T-helper 1 cell treated with Interleukin-12 subunit alpha and Interleukin-12 subunit beta and Interleukin-4 antibody, amounts not matched to agents 30 ng/mL and 1 ng/mL, for 36 hours (primary cell): ENCODE measurements around the gene ZFPL1. TPM values are rescaled to one million over a fixed set of nuclear protein-coding genes. Genes with fewer than 3 reads are reported as not detected.

Source experiments
- intact Hi-C: fragments of 100-400 bp; cut with micrococcal nuclease; formaldehyde crosslinking; loops from one replicate; pipeline ENCODE4 v1.15.1; 2024
- total RNA-seq: library from RNA; stranded (reverse); gene quantifications from 2 replicates; pipeline ENCODE4 v1.2.3, GENCODE V29; 2022

ZFPL1 gene
- total RNA-seq, 1 donor from 2014 or later = 33.9 TPM

DNA sequence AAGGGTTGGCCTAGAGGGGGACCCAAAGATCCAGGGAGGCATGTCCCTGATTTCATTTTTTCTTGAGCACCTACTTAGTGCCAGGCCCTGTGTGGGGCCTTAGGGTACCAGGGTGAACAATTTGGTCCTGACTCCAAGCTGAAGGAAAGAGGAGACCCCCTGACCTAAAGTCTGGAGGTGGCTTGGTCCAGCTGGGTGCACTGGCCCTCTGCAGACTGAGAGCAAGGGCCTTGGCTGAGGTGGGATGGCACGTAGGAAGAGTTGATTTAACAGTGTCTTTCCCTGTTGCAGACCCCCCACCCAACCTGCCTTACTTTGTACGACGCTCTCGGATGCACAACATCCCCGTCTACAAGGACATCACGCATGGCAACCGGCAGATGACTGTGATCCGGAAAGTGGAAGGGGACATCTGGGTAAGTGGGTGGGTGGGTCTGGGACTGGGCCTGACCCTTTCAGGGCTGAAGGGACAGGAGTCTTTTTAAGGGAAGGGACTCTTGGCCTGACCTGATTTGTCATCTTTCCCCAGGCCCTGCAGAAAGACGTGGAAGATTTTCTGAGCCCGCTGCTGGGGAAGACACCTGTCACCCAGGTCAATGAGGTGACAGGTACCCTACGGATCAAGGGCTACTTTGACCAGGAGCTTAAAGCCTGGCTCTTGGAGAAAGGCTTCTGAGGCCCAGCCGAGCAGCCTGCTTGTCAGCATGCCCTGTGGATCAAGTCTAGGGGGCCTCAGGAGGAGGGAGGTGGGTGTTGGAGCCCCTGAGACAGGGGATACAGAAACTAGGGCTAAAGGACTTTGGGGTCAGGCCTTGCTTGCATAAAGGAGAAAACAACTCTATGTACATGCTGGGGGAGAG, 41.4 kb downstream of the ZFPL1 start:
- intact Hi-C loops = loop anchor here (10.0 kb wide), 1 partner anchor 1219 kb away; the partner anchor contains the start of genes B4GAT1 and BRMS1

DNA sequence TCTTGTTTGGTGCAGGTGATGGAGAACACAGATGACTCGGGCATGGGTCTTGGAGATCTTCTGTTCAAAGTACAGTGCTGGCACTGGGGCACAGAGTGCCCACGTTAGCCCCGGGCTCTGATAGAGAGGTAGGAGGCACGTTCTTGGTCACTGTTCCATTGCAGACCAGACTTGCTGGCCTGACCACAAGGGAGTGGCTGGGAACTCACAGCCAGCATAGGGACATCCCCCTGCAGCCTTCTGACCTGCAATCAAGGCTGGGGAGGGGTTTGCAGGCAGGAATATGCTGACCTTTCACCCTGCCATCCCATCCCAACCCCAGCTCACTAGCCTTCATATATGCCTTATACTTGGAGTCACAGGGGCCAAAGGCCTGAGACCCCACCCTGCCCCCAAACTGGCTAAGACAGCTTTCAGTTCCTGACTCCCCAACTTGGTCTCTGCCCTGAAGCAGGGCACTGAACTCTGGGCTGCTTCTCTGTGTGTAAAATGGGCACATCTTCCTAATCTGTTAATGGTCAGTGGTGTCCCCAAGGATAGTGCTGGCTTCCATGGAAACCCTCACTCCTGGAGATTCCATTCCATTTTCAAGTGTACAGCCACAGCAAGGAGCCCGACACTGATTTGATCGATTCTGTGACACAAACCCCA, 42.7 kb downstream of the ZFPL1 start:
- intact Hi-C loops = loop anchor here (10.0 kb wide), 1 partner anchor 1218 kb away; the partner anchor contains the start of genes B4GAT1 and BRMS1

DNA sequence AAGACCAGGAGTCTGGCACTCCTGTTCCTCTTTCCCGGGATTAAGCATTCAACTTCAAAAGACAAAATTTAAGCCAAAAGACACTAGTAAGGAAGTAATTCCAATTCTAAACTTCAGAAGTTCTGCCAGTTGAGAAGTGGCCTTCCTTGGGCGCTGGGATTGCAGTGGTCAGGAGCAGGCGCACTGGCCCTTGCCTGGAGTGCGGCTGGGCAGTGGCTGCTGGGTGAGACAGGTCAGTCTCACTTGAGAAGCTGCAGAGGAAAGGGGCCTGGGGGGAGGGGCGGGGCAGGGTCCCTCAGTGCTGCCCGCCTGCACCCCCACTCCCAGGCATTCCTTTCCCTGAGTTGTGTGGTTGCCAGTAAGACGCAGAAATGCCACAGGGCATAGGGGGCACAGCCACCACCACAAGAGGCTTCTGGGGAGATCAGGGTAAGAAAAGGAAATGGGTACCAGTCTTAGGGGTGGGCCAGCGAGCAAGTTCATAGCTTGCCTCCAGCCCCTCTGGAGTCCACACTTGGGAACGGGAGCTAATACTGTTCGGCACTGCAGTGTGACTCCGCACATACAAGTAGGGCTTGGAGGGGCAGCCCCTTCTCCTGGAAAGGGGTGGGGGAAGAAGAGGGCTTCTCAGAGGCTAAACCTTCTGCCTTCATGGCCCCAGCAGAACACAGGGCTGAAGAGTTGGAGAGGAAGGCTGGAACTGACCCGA, 43.6 kb downstream of the ZFPL1 start:
- intact Hi-C loops = loop anchor here (10.0 kb wide), 1 partner anchor 1217 kb away; the partner anchor contains the start of genes B4GAT1 and BRMS1

DNA sequence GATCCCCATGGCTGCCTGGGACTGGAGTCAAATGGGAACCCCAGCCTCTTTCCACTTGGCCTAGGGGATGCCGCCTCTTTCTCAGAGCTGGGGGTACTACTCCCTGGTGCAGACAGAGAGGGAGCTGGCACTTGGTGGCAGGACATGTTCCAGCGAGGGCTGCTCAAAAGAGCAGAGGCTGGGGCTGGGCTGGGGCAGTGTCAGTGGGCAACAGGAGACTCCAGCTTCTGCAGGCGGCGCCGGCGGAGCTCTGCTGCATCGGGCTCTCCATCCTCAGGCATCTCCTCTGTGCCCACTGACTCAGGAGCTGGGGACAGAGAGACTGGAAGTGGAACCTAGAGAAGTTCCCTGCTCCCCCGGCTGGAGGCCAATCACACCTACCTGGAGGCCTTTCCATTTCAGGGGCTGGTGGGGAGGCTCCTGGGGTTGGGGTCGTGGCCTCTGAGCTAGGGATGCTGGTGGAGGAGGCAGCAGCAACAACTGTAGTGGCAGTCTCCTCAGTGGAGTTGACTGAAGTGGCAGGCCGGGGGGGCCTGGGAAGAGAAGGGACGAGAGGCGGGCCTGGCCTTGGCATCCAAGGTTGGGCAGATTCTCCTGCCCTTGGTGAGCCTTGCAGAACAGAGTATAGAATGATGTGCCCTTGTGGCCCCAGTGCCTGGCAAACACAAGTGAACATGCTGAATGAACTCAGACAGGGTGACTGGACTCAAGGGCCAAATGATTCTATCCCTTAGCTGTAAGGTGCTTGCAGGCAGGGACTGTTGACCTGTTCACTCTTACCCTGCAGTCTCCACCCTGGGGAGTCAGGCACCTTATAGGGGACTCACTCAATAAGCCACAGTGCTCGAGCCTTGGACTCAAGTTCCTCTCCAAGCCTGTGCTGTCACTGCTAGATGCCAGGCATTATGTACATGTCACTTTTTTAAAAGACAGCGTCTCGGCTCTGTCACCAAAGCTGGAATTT, 44.4 kb downstream of the ZFPL1 start:
- intact Hi-C loops = loop anchor here (10.0 kb wide), 1 partner anchor 1216 kb away; the partner anchor contains the start of genes B4GAT1 and BRMS1

DNA sequence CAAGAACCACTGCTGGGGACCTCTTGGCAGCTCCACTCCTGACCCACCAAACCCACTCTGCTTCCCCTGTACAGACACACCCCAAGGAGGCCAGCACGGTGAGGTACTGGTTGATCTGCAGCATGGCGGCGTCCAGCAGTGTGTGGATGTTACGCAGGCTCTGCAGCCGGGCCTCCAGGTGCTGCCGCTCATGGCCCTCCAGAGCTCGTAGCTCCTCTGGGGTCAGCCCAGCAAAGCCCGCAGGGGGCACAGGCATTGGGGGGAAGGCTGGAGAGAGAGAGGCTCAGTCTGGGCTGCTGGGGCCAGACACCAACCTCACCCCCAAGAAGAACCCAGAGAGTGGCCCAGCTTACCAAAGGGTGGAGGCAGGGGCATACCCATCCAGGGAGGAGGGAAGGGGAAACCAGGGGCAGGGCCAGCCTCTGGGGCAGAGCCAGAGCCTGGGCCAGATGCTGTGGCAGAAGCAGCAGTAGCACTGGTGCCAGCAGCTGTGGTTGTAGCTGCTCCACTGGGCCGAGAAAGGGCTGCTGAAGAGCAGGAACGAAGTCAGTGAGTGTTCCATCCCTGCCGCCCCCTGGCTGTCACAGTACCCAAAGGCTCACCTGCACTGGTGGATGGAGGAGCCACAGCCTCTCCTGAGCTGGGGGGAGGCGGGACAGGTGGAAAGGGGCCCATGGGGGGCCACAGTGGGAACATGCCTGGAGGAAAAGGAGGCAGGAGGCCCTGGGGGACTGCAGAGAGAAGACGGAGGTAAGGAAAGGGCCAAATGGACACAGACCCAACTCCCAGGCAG, 45.8 kb downstream of the ZFPL1 start:
- intact Hi-C loops = loop anchor here (5.0 to 10.0 kb wide), 2 partner anchors 397 to 1215 kb away; partner anchors contain the start of genes B4GAT1, BRMS1 and SCYL1

DNA sequence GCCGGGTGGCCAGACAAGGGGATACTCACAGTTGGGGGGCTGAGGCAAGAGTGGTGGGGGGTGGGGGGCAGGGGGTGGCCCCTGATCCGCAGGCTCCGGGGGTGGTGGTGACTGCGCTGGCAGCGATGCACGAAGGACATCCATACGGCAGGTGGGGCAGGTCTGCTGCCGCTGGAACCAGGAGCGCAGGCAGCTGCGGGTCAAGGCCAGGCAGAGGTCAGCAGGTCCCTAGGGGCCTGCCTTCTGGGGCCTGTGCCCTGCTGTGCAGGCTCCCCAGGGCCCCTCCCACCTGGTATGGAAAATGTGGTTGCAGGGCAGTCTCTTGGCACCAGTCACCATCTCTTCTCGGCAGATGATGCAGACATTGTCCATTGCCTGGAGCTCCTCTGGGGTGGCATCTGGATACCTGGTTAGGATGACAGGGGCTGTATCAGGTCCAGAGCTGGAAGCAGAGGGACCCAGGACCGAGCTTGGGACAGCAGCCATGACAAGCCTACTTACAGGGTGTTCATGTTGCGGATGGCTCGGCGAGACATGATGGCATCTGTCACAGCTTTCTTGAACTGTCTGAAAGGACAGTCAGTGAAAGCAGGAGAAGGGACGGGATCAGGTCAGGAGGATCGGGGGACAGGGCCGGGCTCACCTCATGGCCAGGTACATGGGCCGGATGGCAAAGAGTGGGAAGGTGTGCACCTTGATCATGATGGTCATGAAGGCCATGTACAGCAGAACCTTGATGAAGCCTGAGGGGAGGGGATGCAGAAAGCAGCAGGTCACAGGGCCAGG, 46.8 kb downstream of the ZFPL1 start:
- intact Hi-C loops = loop anchor here (5.0 kb wide), 1 partner anchor 396 kb away; the partner anchor contains the start of gene SCYL1

DNA sequence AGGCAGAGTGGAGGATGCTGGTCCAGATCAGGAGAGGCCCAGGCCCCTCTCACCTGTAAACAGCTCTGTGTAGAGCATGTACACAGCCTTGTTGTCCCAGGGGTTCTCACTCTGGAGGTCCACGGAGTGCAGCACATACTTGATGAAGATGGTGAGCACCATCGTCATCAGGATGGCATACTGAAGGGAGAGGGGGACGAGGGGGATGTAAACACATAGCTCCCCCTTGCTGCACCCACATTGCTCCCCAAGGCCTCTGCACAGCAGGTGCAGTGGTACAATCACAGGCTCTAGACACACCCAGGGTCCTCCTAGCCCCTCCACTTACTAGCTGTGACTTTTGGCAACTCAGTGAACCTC, 47.4 kb downstream of the ZFPL1 start:
- intact Hi-C loops = loop anchor here (5.0 kb wide), 1 partner anchor 396 kb away; the partner anchor contains the start of gene SCYL1

DNA sequence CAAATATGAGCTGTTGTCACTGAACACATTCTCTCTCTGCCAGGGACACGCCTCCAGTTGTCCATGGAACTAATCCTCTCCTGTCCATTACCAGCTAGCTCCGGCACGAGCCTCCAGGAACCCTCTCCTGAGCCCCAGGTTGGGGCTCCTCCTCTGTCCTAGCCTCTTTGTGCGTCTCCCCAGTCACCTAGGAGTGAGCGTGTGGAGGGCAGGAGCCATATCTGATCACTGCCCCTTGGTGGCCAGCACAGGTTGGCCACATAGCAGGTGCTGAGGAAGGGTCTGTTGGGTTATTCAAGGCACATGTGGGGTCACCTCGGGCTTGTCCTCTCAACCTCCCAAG, 47.8 kb downstream of the ZFPL1 start:
- intact Hi-C loops = loop anchor here (5.0 kb wide), 1 partner anchor 395 kb away; the partner anchor contains the start of gene SCYL1

DNA sequence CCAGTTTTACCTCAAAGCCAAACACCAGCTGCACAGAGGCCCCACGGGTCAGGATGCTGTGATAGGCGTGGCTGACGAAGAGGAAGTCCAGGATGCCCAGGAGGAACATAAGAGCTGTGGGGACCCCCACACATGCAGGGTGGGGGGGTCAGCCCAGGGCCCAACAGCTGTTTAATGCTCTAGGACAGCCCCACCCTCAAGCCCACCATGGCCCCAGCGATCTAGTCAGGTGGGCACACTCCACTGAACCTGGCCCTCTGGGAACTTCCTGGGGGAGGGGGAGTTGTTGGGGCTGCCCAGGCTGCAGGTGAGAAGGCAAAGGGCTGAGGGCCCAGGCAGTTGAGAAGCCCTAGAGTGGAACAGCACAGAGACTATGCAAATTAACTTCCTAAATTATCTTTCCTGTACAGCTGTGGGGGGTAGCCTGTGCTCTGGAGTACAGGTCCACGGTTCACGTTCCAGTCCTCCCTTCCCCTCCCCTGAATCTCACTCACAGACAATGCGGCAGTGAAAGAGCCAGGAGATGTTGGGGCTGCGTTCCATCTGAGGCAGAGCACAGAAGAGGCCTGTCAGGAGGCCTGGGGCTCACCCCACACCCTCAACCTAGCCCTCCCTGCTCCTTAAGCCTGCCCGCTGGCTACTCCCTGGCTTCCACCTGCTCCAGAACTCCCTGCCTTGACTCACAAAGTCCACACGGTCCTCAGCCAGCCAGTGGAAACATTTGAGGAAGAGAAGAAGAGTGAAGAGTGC, 48.4 kb downstream of the ZFPL1 start:
- intact Hi-C loops = loop anchor here (5.0 kb wide), 1 partner anchor 395 kb away; the partner anchor contains the start of gene SCYL1

DNA sequence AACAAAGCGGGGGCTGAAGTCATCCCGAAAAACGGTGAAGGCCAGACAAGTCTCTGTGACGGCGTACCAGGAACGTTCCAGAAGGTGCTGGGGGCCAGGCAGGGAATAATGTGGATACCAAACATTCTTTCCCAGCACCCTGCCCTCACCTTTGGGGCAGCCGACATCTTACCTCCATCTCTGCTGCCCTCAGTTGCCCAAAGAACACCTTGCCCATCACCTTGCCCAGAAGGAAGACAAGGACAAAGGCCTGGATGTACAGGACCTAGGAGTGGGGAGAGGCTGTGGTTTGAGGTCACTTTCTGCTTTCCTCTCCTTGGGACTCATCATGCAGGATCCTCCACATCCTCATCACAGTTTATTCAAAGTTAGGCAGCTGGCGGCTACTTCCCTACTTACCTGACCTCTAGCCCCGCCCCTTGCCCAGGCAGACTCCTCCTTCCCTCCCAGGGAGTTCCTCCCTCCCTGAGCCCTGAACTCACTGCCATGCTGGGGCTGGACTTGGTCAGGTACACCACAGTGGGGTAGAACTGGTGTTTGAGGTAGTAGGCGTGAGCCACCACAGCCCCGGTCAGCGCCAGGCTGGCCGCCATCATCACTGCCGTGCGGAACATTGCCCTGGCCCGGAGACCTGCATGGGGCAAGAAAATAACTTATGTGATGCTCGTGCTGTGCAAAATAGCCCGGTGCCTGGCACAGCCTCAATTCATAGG, 49.1 kb downstream of the ZFPL1 start:
- intact Hi-C loops = loop anchor here (5.0 kb wide), 1 partner anchor 394 kb away; the partner anchor contains the start of gene SCYL1

DNA sequence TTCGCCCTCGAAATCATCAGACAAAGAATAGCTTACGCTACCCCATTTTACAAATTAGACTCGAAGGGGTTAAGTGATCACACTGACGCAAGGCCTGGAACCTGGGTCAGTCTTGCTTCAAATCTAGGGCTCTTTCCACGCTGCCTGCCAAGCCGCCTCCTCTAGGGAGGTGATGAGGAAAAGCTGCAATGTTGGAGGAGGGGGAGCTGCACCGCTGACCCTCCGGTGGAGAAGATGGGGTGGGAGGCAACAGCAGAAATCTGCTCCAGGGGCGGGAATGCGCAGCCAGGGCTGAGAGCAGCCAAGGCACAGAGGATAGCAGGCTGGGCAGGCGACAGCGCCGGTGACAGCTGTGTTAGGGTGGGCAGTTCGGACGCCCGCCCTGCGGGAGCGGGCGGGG, 49.7 kb downstream of the ZFPL1 start:
- intact Hi-C loops = loop anchor here (1.0 to 5.0 kb wide), 4 partner anchors 11 to 394 kb away; partner anchors contain the start of genes ATG2A, FAU, MRPL49 and POLA2

DNA sequence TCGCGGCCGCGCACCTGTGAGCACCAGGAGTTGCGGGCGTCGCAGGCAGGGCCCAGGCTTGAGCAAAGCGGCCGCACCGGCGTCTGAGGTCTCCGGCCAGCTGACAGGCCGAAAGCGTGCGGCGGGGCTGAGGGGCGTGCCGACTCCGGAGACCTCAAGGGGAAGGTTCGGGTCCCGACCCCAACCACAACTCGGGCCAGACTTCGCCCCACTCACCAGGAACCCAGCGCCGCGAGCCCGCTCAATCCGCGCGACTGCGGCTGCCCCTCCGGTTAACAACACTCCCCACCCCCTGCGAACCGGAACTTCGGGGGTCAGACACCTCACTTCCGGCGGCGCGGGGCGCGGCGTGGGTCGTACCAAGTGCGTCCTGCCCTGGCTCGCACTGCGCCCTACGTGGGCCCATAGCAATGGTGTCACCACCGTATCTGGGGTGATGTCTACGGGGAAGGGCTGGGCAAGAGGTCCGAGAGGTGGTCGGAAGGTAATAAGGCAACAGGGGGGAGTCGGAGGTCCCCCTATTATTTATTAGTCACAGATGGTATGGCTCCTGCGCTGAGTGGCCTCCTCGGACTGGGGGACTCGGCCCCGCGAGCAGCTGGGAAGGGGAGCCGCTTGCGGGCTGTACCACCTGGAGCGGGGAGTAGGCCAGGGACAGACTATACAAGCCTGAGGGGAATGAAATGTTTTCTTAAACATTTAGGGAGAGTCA, 50.4 kb downstream of the ZFPL1 start, which contains the start of gene SYVN1:
Gene SYVN1 (minus strand): TSS at position 280 of the 712 bp plus-strand sequence. CDS start 918 bp downstream, outside the sequence.
- intact Hi-C loops = loop anchor here (1.0 to 5.0 kb wide), 4 partner anchors 12 to 393 kb away; partner anchors contain the start of genes ATG2A, FAU, MRPL49 and POLA2

DNA sequence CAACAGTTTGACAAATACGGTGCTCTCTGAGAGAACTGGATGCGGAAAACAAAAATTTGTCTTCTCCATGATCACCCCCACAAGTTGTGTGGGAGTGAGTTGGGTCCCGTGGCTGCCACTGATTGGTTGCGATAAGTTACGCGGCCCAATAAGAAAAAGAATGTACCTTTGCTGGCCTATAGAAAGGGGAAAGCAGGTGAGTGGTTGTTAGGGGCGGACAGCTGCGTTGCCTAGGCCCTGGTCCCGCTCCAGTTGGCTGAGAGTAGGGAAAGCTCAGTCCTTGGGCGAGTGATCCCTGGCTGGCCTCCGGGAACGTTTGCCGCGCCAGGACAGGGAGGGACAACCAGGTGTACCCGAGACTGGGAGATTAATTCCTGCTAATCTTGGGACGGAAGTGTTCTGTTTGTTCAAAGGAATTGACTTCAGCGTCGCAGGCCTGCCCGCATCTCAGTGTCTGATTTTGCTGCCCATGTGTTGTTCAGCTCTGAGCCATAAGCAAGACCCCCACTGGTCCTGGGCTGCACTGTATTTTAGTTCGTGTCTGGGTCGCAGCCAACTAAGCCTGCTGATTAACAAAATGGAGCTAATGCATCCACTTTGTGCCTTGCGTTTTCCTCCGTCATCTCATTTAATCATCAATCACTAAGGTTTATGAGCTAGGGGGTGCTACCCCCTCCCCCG, 51.1 kb downstream of the ZFPL1 start:
- intact Hi-C loops = loop anchor here (1.0 to 5.0 kb wide), 12 partner anchors 13 to 392 kb away; partner anchors contain the start of genes ATG2A, CAPN1, DPF2 and FAU

DNA sequence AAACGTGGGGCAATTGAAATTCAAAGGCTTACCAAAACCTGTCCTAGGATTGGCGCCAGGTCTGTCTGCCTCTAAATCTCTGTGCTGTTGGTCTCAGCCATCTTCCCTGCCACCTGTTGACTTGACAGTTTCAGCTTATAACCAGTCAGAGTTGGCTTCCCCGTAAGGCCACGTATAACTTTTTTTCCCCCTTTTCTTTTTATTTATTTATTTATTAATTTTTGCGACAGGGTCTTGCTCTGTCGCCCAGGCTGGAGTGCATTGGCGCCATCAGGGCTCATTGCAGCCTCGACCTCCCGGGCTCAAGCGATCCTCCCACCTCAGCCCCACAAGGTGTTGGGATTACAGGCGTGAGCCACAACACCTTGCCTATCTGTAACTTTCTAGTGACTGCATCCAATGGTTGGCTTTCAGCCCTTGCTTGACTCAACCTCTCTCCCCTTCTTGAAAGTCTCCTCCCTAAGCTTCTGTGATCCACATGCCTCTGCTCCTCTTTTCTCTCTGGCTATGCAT, 51.7 kb downstream of the ZFPL1 start:
- intact Hi-C loops = loop anchor here (1.0 to 5.0 kb wide), 10 partner anchors 18 to 357 kb away; partner anchors contain the start of genes ATG2A, CAPN1, DPF2 and POLA2

DNA sequence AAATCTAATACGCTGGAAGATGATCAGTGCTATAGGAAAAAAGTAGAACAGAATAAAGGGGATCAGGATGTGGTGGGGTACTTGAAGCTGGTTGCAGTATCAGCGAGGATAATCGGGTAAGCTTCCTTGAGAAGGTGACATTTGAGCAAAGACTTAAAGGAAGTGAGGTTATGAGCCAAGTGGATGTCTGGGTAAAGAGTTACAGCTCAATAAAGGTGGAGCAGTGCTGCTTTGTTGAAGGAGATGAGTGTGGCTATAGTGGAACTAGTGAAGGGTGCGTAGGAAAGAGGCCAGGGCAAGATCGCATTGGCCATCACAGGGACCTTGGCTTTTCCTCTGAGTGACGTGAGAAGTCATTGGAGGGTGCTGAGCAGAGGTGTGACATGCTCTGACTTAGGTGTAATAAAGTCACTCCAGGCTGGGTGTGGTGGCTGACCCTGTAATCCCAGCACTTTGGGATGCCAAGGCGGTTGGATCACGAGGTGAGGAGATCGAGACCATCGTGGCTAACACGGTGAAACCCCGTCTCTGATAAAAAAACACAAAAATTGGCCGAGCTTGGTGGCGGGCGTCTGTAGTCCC, 52.6 kb downstream of the ZFPL1 start:
- intact Hi-C loops = loop anchor here (5.0 kb wide), 1 partner anchor 196 kb away; the partner anchor contains the start of gene DPF2
